GM19452 (cell line): ENCODE data around the gene IL12RB2.
"Not testable (repeated sequence)": the region's sequence is repeated elsewhere in the genome, so short reads cannot be mapped to it uniquely, and the experiment has no call there.

Experiments
- ATAC-seq: cut with Tn5 transposase; IDR thresholded peaks from one replicate; pipeline ENCODE4 v1.9.1; 2021; ENCODE audit not compliant: unreplicated experiment

Gene IL12RB2

GRCh38 chr1:67430358-67431155, 122.9 kb downstream of the IL12RB2 start, which contains the start of gene SERBP1:
Gene SERBP1, minus strand, starts transcription at chr1:67430402. Its CDS starts 102 bp downstream, at chr1:67430300.
- peak; percentile 82 for ATAC-seq

- no peak for ATAC-seq
Observed at GRCh38 chr1:67431156-67431765, 123.6 kb downstream of the IL12RB2 start.

GRCh38 chr1:67431869-67432578, 124.4 kb downstream of the IL12RB2 start:
- no peak for ATAC-seq

- ATAC-seq: no peak
Observed at GRCh38 chr1:67432745-67433144, 125.1 kb downstream of the IL12RB2 start.

- ATAC-seq: no peak
Observed at GRCh38 chr1:67433837-67434236, 126.2 kb downstream of the IL12RB2 start.

GRCh38 chr1:67434491-67434890, 126.8 kb downstream of the IL12RB2 start:
- ATAC-seq: no peak

- no peak for ATAC-seq
Observed at GRCh38 chr1:67436511-67437055, 128.9 kb downstream of the IL12RB2 start.

GRCh38 chr1:67437961-67438360, 130.3 kb downstream of the IL12RB2 start:
- no peak for ATAC-seq

GRCh38 chr1:67439277-67440029, 131.8 kb downstream of the IL12RB2 start:
- no peak for ATAC-seq

GRCh38 chr1:67440339-67440738, 132.7 kb downstream of the IL12RB2 start:
- no peak for ATAC-seq

DNA sequence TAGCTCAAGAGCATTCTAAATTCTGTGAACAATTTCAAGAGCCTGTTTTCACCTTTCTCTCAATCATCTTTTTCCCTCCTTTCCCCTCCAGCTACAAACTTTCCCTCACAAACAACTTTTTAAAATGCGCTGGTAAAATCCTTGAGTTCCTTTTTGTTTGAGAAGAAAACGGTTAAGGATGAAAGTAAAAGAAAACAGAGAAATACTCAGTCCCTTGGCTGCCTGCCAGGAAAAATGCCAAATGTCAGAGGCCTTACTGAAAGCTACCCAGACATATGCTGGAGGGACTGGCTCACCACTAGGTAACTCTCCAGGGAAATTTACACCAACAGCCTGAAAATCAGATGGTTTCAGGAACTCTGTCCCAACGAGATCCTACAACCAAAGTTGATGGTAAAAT, 133.5 kb downstream of the IL12RB2 start:
- peak; percentile 54 for ATAC-seq

DNA sequence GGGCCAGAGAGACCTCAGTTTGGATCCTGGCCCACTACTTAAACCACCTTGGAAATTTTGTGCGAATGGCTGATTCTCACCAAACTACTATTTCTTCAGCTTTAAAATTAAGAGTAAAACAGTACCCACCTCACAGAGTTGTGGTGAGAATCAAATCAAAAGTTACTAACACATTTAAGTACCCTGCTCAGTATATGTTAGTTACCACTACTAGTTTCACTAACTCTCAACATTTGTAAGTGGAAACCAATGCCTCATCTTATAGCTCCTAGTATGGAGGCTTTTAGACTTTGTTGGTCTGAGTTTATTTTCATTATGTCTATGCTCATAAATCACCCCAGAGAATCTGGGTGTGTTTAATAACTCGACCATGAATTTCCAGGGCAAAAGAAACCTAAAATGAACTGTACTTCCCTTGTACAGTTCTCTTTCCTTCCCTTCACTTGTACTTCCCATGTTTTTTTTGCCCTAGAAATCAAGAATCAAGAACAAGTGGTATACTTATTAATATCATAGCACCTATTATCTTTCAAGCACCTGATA, 134.1 kb downstream of the IL12RB2 start:
- no peak for ATAC-seq

GRCh38 chr1:67446014-67446413, 138.3 kb downstream of the IL12RB2 start:
- not testable (repeated sequence) for ATAC-seq
